ENCODE data around the gene PTPRM. TPM values are rescaled to one million over a fixed set of nuclear protein-coding genes. Genes with fewer than 3 reads are reported as not detected.

Gene PTPRM
- total RNA-seq, 1 experiment from 2014 or later = 11.1 TPM

DNA sequence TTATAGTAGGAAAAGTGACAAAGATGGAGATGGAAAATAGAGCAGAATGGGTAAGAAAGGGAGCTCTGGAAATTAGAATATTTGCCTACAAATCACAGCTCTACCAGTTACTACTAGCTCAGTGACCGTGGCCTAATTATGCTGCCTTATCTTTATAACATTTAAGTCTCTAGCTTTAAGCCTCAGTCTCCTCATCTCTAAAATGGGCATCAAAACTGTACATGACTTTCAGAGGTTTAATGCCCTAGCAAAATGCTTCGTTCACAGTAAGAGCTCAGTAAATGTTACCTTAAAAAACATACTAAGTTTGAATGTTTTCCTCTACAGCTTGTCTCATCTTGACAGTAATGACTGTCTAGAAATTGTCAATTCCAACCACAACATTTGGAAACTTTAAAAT, 8.3 kb upstream of the PTPRM start:
- H3K36me3 Mint-ChIP-seq = no peaks in the 10 kb centered on the region
- ChIA-PET POLR2A (no interaction called here), CTCF (interaction anchor here (1.3 to 1.4 kb wide), 2 partner anchors 8 to 286 kb away, joined by 4 to 10 read pairs; partner anchors contain the start of gene PTPRM)
- no peak overlapping the region for H3K27ac Mint-ChIP-seq
- peaks cover 3% of the 10 kb centered on the region; the same call in 1 of the 2 replicates for H3K9me3 Mint-ChIP-seq
- no peak for ATAC-seq
- peaks cover 18% of the 10 kb centered on the region for H3K4me1 Mint-ChIP-seq
- H3K4me3 Mint-ChIP-seq = no peak overlapping the region
- no peak for DNase-seq (ENCODE audit: low spot score)
- H3K27me3 Mint-ChIP-seq (ENCODE audit: low read depth) = no peaks in the 10 kb centered on the region
- TF ChIP-seq ZNF671 (CRISPR knock-in tag; IDR thresholded peaks at IDR 0.05) = no peak
- no peak for TF ChIP-seq E2F4 (CRISPR knock-in tag; IDR thresholded peaks at IDR 0.05; ENCODE audit: borderline replicate concordance, low read depth)
- TF ChIP-seq, protein P1, sequence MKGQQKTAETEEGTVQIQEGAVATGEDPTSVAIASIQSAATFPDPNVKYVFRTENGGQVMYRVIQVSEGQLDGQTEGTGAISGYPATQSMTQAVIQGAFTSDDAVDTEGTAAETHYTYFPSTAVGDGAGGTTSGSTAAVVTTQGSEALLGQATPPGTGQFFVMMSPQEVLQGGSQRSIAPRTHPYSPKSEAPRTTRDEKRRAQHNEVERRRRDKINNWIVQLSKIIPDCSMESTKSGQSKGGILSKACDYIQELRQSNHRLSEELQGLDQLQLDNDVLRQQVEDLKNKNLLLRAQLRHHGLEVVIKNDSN (CRISPR knock-in tag; IDR thresholded peaks at IDR 0.05) = no peak
- TF ChIP-seq, protein P2, sequence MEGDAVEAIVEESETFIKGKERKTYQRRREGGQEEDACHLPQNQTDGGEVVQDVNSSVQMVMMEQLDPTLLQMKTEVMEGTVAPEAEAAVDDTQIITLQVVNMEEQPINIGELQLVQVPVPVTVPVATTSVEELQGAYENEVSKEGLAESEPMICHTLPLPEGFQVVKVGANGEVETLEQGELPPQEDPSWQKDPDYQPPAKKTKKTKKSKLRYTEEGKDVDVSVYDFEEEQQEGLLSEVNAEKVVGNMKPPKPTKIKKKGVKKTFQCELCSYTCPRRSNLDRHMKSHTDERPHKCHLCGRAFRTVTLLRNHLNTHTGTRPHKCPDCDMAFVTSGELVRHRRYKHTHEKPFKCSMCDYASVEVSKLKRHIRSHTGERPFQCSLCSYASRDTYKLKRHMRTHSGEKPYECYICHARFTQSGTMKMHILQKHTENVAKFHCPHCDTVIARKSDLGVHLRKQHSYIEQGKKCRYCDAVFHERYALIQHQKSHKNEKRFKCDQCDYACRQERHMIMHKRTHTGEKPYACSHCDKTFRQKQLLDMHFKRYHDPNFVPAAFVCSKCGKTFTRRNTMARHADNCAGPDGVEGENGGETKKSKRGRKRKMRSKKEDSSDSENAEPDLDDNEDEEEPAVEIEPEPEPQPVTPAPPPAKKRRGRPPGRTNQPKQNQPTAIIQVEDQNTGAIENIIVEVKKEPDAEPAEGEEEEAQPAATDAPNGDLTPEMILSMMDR (IDR thresholded peaks at IDR 0.05) = no peak
- TF ChIP-seq JUN (CRISPR knock-in tag; IDR thresholded peaks at IDR 0.05) = no peak
- TF ChIP-seq, protein P3, sequence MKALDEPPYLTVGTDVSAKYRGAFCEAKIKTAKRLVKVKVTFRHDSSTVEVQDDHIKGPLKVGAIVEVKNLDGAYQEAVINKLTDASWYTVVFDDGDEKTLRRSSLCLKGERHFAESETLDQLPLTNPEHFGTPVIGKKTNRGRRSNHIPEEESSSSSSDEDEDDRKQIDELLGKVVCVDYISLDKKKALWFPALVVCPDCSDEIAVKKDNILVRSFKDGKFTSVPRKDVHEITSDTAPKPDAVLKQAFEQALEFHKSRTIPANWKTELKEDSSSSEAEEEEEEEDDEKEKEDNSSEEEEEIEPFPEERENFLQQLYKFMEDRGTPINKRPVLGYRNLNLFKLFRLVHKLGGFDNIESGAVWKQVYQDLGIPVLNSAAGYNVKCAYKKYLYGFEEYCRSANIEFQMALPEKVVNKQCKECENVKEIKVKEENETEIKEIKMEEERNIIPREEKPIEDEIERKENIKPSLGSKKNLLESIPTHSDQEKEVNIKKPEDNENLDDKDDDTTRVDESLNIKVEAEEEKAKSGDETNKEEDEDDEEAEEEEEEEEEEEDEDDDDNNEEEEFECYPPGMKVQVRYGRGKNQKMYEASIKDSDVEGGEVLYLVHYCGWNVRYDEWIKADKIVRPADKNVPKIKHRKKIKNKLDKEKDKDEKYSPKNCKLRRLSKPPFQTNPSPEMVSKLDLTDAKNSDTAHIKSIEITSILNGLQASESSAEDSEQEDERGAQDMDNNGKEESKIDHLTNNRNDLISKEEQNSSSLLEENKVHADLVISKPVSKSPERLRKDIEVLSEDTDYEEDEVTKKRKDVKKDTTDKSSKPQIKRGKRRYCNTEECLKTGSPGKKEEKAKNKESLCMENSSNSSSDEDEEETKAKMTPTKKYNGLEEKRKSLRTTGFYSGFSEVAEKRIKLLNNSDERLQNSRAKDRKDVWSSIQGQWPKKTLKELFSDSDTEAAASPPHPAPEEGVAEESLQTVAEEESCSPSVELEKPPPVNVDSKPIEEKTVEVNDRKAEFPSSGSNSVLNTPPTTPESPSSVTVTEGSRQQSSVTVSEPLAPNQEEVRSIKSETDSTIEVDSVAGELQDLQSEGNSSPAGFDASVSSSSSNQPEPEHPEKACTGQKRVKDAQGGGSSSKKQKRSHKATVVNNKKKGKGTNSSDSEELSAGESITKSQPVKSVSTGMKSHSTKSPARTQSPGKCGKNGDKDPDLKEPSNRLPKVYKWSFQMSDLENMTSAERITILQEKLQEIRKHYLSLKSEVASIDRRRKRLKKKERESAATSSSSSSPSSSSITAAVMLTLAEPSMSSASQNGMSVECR (CRISPR knock-in tag; IDR thresholded peaks at IDR 0.05; ENCODE audit: borderline replicate concordance) = no peak
- no peak for TF ChIP-seq RELA (CRISPR knock-in tag; IDR thresholded peaks at IDR 0.05; ENCODE audit: borderline replicate concordance)
- TF ChIP-seq SOX15 (CRISPR knock-in tag; IDR thresholded peaks at IDR 0.05) = no peak
- TF ChIP-seq, protein P4, sequence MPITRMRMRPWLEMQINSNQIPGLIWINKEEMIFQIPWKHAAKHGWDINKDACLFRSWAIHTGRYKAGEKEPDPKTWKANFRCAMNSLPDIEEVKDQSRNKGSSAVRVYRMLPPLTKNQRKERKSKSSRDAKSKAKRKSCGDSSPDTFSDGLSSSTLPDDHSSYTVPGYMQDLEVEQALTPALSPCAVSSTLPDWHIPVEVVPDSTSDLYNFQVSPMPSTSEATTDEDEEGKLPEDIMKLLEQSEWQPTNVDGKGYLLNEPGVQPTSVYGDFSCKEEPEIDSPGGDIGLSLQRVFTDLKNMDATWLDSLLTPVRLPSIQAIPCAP (CRISPR knock-in tag; IDR thresholded peaks at IDR 0.05) = no peak
- TF ChIP-seq FOXP4 (CRISPR knock-in tag; IDR thresholded peaks at IDR 0.05) = no peak
- no peak for TF ChIP-seq OVOL2 (CRISPR knock-in tag; IDR thresholded peaks at IDR 0.05; ENCODE audit: borderline replicate concordance)
- no peak for TF ChIP-seq TEAD1 (CRISPR knock-in tag; IDR thresholded peaks at IDR 0.05)
- no peak for TF ChIP-seq ZBTB43 (CRISPR knock-in tag; IDR thresholded peaks at IDR 0.05)
- TF ChIP-seq CBFB (CRISPR knock-in tag; IDR thresholded peaks at IDR 0.05; ENCODE audit: low read depth) = no peak
- TF ChIP-seq, protein P5, sequence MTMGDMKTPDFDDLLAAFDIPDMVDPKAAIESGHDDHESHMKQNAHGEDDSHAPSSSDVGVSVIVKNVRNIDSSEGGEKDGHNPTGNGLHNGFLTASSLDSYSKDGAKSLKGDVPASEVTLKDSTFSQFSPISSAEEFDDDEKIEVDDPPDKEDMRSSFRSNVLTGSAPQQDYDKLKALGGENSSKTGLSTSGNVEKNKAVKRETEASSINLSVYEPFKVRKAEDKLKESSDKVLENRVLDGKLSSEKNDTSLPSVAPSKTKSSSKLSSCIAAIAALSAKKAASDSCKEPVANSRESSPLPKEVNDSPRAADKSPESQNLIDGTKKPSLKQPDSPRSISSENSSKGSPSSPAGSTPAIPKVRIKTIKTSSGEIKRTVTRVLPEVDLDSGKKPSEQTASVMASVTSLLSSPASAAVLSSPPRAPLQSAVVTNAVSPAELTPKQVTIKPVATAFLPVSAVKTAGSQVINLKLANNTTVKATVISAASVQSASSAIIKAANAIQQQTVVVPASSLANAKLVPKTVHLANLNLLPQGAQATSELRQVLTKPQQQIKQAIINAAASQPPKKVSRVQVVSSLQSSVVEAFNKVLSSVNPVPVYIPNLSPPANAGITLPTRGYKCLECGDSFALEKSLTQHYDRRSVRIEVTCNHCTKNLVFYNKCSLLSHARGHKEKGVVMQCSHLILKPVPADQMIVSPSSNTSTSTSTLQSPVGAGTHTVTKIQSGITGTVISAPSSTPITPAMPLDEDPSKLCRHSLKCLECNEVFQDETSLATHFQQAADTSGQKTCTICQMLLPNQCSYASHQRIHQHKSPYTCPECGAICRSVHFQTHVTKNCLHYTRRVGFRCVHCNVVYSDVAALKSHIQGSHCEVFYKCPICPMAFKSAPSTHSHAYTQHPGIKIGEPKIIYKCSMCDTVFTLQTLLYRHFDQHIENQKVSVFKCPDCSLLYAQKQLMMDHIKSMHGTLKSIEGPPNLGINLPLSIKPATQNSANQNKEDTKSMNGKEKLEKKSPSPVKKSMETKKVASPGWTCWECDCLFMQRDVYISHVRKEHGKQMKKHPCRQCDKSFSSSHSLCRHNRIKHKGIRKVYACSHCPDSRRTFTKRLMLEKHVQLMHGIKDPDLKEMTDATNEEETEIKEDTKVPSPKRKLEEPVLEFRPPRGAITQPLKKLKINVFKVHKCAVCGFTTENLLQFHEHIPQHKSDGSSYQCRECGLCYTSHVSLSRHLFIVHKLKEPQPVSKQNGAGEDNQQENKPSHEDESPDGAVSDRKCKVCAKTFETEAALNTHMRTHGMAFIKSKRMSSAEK (CRISPR knock-in tag; IDR thresholded peaks at IDR 0.05; ENCODE audit: borderline replicate concordance) = no peak
- TF ChIP-seq, protein P6, sequence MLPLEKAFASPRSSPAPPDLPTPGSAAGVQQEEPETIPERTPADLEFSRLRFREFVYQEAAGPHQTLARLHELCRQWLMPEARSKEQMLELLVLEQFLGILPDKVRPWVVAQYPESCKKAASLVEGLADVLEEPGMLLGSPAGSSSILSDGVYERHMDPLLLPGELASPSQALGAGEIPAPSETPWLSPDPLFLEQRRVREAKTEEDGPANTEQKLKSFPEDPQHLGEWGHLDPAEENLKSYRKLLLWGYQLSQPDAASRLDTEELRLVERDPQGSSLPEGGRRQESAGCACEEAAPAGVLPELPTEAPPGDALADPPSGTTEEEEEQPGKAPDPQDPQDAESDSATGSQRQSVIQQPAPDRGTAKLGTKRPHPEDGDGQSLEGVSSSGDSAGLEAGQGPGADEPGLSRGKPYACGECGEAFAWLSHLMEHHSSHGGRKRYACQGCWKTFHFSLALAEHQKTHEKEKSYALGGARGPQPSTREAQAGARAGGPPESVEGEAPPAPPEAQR (CRISPR knock-in tag; IDR thresholded peaks at IDR 0.05) = no peak
- TF ChIP-seq, protein P7, sequence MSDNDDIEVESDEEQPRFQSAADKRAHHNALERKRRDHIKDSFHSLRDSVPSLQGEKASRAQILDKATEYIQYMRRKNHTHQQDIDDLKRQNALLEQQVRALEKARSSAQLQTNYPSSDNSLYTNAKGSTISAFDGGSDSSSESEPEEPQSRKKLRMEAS (CRISPR knock-in tag; IDR thresholded peaks at IDR 0.05) = no peak
- TF ChIP-seq MXD4 (CRISPR knock-in tag; IDR thresholded peaks at IDR 0.05; ENCODE audit: borderline replicate concordance) = no peak
